ENCODE results near the gene ST3GAL4. TPM values are rescaled to one million over a fixed set of nuclear protein-coding genes. Genes with fewer than 3 reads are reported as not detected.

Gene ST3GAL4
- total and polyA plus RNA-seq, 9 of the 15 experiments (the other 6 are each of a cell fraction or from before 2014, with no cell fraction given), result 0.27 to 22.9 (median 10.5) TPM

- TF ChIP-seq ZNF407 (IDR thresholded peaks at IDR 0.05; ENCODE audit: low read depth), result no peak
- no peak for TF ChIP-seq HBP1 (CRISPR knock-in tag; IDR thresholded peaks at IDR 0.05)
- no peak for TF ChIP-seq USF2 (CRISPR knock-in tag; IDR thresholded peaks at IDR 0.05)
- no peak for TF ChIP-seq GATAD2B (IDR thresholded peaks at IDR 0.05; ENCODE audit: borderline replicate concordance)
- TF ChIP-seq ZNF764 (CRISPR knock-in tag; IDR thresholded peaks at IDR 0.05; ENCODE audit: low read depth), result no peak
- no peak for TF ChIP-seq FOXM1 (IDR thresholded peaks at IDR 0.05; ENCODE audit: low read depth)
- no peak for TF ChIP-seq FOXM1 (CRISPR knock-in tag; IDR thresholded peaks at IDR 0.05; ENCODE audit: low read depth)
- no peak for TF ChIP-seq CCNT2 (IDR thresholded peaks at IDR 0.05; ENCODE audit: borderline replicate concordance, extremely low read depth, insufficient read length, low read depth, low read length)
- no peak for TF ChIP-seq ZBTB43 (CRISPR knock-in tag; IDR thresholded peaks at IDR 0.05)
- no peak for TF ChIP-seq ZNF449 (CRISPR knock-in tag; IDR thresholded peaks at IDR 0.05)
- no peak for TF ChIP-seq GTF2A2 (tag; IDR thresholded peaks at IDR 0.05)
Measured at GRCh38 chr11:126440792-126441514, 85.5 kb downstream of the ST3GAL4 start (continued).

All from K562 (cell line).